Omental fat pad (tissue), 4 donors: ENCODE measurements around the gene SLC9A8. TPM values are rescaled to one million over a fixed set of nuclear protein-coding genes. Genes with fewer than 3 reads are reported as not detected.

Source experiments
- ATAC-seq: fragments of 150-250 bp; one replicate; pipeline ENCODE4 v1.9.1; 2016; ENCODE audit warnings: mild to moderate bottlenecking, moderate library complexity; ENCODE audit not compliant: low FRiP score
- DNase-seq: peaks from one replicate; pipeline ENCODE4 v3.0.0-alpha.2; 2019; ENCODE audit warnings: low spot score
- CTCF ChIP-seq, 3 donors: fragments of 450-650 bp; IDR thresholded peaks; one replicate each; pipeline ENCODE4 v1.5.1; 2016 to 2017; ENCODE audit warnings: antibody characterized with exemption in 3 of 3, mild to moderate bottlenecking in 3 of 3, moderate library complexity in 2 of 3
- total RNA-seq, 4 donors: library from RNA; depleted of rRNA; stranded (reverse); fragments of >200 nt; gene quantifications; one replicate each; pipeline ENCODE4 v1.1.0, GENCODE V29; 2016

The SLC9A8 gene
- total RNA-seq, 4 donors from 2014 or later, result 8.0 to 13.3 (median 10.7) TPM

DNA sequence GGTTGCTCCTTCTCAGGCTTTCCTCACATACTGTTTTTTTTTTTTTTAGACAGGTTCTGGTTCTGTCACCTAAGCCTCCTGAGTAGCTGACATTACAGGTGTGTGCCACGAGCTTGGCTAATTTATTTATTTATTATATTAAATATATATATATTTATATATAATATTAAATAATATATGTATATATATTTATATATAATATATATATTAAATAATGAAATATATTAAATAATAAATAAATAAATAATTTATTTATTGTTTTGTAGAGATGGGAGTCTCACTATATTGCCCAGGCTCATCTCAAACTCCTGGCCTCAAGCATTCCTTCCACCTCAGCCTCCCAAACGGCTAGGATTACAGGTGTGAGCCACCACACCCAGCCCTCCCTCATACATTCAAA is 28.3 kb upstream of the SLC9A8 start:
- TF ChIP-seq CTCF (IDR thresholded peaks at IDR 0.05), result no peak
- no peak for ATAC-seq
- DNase-seq, result no peak

GRCh38 chr20:49785149-49785851 is 27.3 kb upstream of the SLC9A8 start:
- DNase-seq, result no peak
- TF ChIP-seq CTCF (IDR thresholded peaks at IDR 0.05), result no peak
- no peak for ATAC-seq

- ATAC-seq, result no peak
- no peak for TF ChIP-seq CTCF (IDR thresholded peaks at IDR 0.05)
- no peak for DNase-seq
Measured at GRCh38 chr20:49785852-49786175, 26.8 kb upstream of the SLC9A8 start.

DNA sequence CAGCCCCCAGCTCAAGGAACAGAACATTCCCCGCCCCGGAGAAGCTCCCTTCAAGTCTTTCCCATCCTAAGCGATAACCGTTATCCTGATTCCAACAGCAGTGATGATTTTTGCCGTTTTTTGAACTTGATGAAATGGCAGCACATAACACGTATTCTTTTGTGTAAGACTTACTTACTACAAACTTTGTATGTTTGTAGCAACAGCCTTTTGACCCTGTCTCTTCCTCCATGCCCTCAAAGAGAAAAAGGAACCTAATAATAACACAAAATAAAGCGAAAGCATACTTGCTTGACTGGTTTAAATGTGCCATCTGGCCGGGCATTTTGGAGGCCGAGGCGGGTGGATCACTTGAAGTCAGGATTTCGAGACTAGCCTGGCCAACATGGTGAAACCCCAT is 26.4 kb upstream of the SLC9A8 start:
- ATAC-seq (no peak), DNase-seq (no peak)
- no peak for TF ChIP-seq CTCF (IDR thresholded peaks at IDR 0.05)

- ATAC-seq, result no peak
- no peak for DNase-seq
- no peak for TF ChIP-seq CTCF (IDR thresholded peaks at IDR 0.05)
Measured at GRCh38 chr20:49786668-49787370, 25.8 kb upstream of the SLC9A8 start.

GRCh38 chr20:49787371-49788357 is 25.0 kb upstream of the SLC9A8 start:
- DNase-seq (no peak), ATAC-seq (no peak)
- TF ChIP-seq CTCF (IDR thresholded peaks at IDR 0.05), result no peak
